ENCODE results near the gene HOMER3. TPM values are rescaled to one million over a fixed set of nuclear protein-coding genes. Genes with fewer than 3 reads are reported as not detected.

Gene HOMER3
- total RNA-seq, 1 donor from 2014 or later = 78.8 TPM

- H3K4me1 Mint-ChIP-seq = peaks cover 6% of the 10 kb centered on the region
- H3K27ac Mint-ChIP-seq (ENCODE audit: unreplicated experiment) = no peak overlapping the region
- no peak overlapping the region for H3K4me3 Mint-ChIP-seq
- no peak for TF ChIP-seq CTCF (conservative IDR thresholded peaks at IDR 0.05)
- no peaks in the 10 kb centered on the region for H3K27me3 Mint-ChIP-seq (ENCODE audit: low read depth)
- DNase-seq (ENCODE audit: low read depth, low spot score) = no peak
- no peaks in the 10 kb centered on the region for H3K9me3 Mint-ChIP-seq
- no peaks in the 10 kb centered on the region for H3K36me3 Mint-ChIP-seq (ENCODE audit: low read depth)
Measured at GRCh38 chr19:18975011-18975410, 34.0 kb upstream of the HOMER3 start.

- no peak for TF ChIP-seq CTCF (conservative IDR thresholded peaks at IDR 0.05)
- Mint-ChIP-seq H3K36me3 (ENCODE audit: low read depth) (no peaks in the 10 kb centered on the region), H3K4me1 (no peaks in the 10 kb centered on the region), H3K9me3 (no peaks in the 10 kb centered on the region), H3K27me3 (ENCODE audit: low read depth) (no peaks in the 10 kb centered on the region), H3K27ac (ENCODE audit: unreplicated experiment) (no peak overlapping the region), H3K4me3 (no peak overlapping the region)
- DNase-seq (ENCODE audit: low read depth, low spot score) = no peak
Measured at GRCh38 chr19:18972851-18973250, 31.8 kb upstream of the HOMER3 start.

- H3K4me3 Mint-ChIP-seq = no peak overlapping the region
- no peak for TF ChIP-seq CTCF (conservative IDR thresholded peaks at IDR 0.05)
Measured at GRCh38 chr19:18972301-18972811, 31.3 kb upstream of the HOMER3 start.

GRCh38 chr19:18969931-18970659, 29.1 kb upstream of the HOMER3 start:
- Mint-ChIP-seq H3K36me3 (ENCODE audit: low read depth) (no peaks in the 10 kb centered on the region), H3K27ac (ENCODE audit: unreplicated experiment) (no peak overlapping the region), H3K4me1 (no peaks in the 10 kb centered on the region), H3K4me3 (no peak overlapping the region), H3K27me3 (ENCODE audit: low read depth) (no peaks in the 10 kb centered on the region), H3K9me3 (no peaks in the 10 kb centered on the region)
- no peak for DNase-seq (ENCODE audit: low read depth, low spot score)
- no peak for TF ChIP-seq CTCF (conservative IDR thresholded peaks at IDR 0.05)

More at GRCh38 chr19:18972301-18972811, 31.3 kb upstream of the HOMER3 start:
- no peaks in the 10 kb centered on the region for H3K36me3 Mint-ChIP-seq (ENCODE audit: low read depth)
- no peaks in the 10 kb centered on the region for H3K4me1 Mint-ChIP-seq
- no peak for DNase-seq (ENCODE audit: low read depth, low spot score)
- H3K27me3 Mint-ChIP-seq (ENCODE audit: low read depth) = no peaks in the 10 kb centered on the region
- H3K27ac Mint-ChIP-seq (ENCODE audit: unreplicated experiment) = no peak overlapping the region
- H3K9me3 Mint-ChIP-seq = no peaks in the 10 kb centered on the region

GRCh38 chr19:18967358-18968146, 26.5 kb upstream of the HOMER3 start:
- no peaks in the 10 kb centered on the region for H3K4me1 Mint-ChIP-seq
- no peak overlapping the region for H3K4me3 Mint-ChIP-seq
- no peaks in the 10 kb centered on the region for H3K27me3 Mint-ChIP-seq (ENCODE audit: low read depth)
- no peaks in the 10 kb centered on the region for H3K36me3 Mint-ChIP-seq (ENCODE audit: low read depth)
- no peak overlapping the region for H3K27ac Mint-ChIP-seq (ENCODE audit: unreplicated experiment)
- no peak for TF ChIP-seq CTCF (conservative IDR thresholded peaks at IDR 0.05)
- DNase-seq (ENCODE audit: low read depth, low spot score) = no peak
- H3K9me3 Mint-ChIP-seq = no peaks in the 10 kb centered on the region
